ENCODE measurements around the gene ST8SIA2. TPM values are rescaled to one million over a fixed set of nuclear protein-coding genes. Genes with fewer than 3 reads are reported as not detected.
"Not testable (repeated sequence)": the region's sequence is repeated elsewhere in the genome, so short reads cannot be mapped to it uniquely, and the experiment has no call there.

ST8SIA2 gene
- polyA plus RNA-seq, 4 donors = 5.0 to 6.0 (median 5.4) TPM

DNA sequence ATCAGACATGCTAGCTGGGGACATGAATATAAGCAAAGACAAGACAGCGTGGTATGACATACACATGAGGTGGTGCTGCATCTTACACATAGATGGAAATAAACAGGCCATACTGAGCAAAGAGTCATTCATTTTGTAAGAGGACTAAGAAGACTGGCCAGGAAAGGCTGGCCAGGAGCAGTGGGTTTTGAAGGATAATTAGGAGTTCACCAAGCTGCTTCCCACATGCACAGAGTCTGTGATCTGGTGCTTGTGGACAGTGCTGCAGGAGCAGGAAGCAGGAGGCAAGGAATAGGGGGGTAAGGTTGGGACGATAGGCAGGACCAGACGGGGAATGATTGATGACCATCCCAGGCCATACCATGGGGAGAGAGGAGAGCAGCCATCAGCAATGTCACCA, 41.5 kb downstream of the ST8SIA2 start:
- no peak for DNase-seq (ENCODE audit: low read depth in 4 of 4, low spot score in 3 of 4)

DNA sequence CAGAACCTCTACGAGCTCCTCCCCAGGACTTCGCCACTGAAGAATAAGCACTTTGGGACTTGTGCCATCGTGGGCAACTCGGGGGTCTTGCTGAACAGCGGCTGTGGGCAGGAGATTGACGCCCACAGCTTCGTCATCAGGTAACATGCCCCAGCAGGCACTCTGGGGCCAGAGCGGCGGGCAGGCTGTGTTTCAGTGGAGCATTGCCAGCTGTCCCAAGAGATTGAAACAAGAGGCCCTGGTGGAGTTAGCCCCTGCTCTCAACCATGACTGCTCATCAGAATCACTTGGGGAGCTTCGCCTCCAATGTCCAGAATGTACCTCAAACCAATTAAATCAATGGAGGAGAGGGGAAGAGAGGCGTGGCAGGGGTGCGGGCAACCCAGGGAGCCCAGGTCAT, 44.8 kb downstream of the ST8SIA2 start:
- DNase-seq (ENCODE audit: low read depth in 4 of 4, low spot score in 3 of 4) = no peak

DNA sequence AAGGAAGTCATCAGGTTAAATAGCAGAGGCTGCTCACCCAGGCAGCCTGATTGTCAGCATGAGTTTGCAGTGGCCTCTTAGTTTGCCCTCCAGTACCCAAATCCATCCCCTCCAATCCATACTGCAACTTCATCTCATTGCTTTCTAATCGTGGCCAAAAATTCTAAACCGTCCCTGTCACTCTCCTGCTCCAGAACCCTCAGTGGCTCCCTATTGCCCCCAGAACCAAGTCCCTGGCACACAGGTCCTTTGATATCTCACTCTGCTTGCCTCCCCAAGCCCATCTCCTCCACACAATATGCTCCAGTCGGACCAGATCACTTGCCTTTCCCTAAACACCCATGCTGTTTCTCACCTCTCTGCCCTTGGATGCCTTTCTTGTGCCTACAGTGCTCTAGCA, 49.7 kb downstream of the ST8SIA2 start:
- DNase-seq (ENCODE audit: low read depth in 4 of 4, low spot score in 3 of 4) = no peak

DNA sequence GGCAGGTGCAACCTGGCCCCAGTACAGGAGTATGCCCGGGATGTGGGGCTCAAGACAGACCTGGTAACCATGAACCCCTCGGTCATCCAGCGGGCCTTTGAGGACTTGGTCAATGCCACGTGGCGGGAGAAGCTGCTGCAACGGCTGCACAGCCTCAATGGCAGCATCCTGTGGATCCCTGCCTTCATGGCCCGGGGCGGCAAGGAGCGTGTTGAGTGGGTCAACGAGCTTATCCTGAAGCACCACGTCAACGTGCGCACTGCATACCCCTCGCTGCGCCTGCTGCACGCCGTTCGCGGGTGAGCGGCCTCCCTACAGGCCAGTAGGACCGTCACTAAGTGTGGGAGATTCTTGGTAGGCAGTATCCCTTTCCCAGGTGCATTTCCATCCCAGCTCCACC, 51.0 kb downstream of the ST8SIA2 start:
- no peak for DNase-seq (ENCODE audit: low read depth in 4 of 4, low spot score in 3 of 4)

DNA sequence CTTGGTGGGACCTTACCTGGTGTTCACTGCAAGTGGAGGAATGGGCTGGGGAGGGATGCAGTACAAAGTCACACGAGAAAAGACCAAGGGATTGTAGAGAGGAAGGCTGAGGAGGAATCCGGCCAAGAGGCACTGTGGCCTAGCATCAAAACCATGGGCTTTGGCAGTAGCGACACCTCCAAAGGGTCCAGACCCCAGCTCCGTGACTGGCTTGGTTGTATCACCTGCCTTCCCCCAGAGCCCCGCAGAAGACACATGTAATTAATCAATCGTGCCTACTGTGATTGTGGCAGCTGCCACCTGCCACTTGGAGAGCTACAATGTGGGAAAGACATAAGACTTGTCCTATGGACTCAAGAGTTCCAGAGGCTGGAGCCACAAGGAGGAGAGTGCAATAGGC, 54.7 kb downstream of the ST8SIA2 start:
- DNase-seq (ENCODE audit: low read depth in 4 of 4, low spot score in 3 of 4) = no peak

DNA sequence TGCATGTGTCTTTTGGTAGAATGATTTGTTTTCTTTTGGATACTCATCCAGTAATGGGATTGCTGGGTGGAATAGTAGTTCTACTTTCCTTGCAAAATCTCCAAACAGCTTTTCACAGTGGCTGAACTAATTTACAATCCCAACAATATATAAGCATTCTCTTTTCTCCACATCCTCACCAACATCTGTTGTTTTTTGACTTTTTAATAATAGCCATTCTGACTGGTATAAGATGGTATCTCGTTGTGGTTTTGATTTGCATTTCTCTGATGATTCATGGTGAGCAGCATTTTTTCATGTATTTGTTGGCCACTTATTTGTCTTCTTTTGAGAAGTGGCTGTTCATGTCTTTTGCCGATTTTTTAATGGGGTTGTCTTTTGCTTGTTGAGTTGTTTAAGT, 55.8 kb downstream of the ST8SIA2 start:
- DNase-seq (ENCODE audit: low read depth in 4 of 4, low spot score in 3 of 4) = no peak

DNA sequence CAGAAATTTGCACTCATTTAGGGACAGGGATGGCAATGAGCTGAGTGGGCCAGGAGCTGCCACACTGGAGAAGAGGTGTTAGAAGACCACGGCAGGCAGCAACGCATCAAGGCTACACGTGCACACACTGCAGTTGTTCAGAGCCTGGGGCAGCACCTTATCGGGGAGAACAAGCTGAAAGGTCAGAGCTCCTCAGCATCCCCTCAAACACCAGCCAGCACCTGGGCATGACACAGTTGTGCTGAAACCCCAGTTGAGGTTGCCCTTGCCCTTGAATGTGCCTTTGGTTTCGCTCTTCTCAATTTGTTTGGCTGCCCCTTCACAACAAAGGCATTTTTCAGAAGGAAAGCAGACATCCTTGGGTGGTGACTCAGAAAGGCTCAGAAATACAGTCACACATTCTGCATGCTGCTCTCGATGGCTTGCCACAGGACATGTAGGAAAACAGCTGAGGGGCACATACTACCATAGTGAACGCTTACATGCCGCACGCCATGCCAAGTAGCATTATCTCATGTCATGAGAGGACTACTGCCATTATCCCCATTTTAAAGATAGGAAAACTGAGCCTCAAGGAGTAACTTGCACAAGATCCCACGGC, 57.6 kb downstream of the ST8SIA2 start:
- DNase-seq (ENCODE audit: low read depth in 4 of 4, low spot score in 3 of 4) = no peak

DNA sequence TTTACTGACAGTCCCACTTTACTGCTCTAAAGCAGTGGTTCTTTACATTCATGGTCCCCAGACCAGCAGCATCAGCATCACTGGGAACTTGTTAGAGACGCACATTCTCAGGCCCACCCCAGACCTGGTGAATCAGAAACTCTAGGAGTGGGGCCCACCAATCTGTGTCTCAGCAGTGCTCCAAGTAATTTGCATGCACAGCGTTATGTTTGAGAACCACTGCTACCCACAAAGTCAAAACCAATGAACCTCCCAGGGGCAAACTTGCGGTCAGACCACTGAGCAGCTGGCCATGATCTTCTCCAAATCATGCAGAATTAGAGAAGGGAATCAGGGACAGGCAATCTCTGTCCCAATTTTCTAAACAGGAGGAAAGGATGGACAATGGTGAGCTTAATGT, 58.5 kb downstream of the ST8SIA2 start:
- DNase-seq (ENCODE audit: low read depth in 4 of 4, low spot score in 3 of 4) = no peak

DNA sequence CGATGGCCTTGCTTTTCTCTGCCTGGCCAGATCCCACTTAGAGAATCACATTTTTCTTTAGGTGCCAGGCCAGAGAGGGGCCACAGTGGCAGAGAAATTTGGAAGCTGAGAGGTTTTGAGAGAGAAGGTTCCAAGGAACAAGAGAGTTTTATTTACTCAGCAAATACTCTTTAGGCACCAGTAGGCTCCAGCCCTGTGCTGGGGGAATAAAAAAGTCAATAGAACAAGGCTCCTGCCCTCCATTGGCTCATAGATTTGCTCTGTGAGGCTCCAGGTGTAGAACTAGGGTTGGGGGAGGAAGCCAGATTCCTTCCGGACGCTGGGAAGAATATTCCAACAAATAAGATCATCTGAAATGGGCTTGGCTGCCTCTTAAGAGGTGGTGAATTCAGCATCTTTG, 59.9 kb downstream of the ST8SIA2 start:
- no peak for DNase-seq (ENCODE audit: low read depth in 4 of 4, low spot score in 3 of 4)

DNA sequence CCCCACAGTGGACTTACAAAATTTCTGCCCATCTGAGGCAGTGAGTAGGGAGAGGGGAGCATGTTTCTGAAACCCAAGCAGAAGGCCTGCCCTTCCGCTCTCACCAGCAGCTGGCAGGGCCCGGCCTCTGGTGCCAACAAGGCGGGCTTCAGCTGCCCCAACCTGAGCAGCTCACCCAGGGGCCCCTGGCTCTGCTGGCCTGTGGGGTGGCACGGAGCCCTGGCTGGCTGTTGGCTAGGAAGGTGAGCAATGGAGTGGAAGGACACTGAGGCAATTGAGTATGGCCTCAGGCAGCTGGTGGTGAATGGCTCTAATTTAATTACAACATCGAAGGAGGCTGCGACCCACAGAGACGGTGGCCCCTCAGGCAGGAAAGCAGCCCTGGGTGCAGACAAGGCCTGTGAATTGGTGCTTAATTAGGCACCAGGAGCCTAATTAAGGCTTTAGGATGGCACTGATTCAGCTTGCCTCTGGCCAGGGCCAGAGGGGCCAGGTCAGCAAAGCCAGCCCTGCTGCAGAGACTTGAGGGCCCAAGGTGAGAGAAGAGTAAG, 60.9 kb downstream of the ST8SIA2 start:
- no peak for DNase-seq (ENCODE audit: low read depth in 4 of 4, low spot score in 3 of 4)

DNA sequence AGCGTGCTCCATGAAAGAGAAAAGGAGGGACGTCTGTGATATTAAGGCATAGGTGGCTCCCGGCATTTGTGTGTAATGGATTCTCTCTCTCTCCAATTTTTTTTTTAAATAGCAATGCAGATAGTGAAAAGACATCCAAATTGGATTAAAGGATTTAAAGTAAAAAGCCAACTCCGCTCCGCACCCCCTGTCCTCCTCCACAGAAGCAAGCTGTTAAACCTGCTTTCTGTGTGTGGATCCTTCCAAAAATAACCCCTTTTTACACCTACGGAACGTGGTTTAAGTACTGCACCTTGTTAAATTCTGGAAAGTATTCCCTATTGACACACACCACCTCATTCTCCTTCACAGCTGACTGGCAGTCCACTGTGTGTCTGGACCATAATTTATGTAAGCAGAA, 61.6 kb downstream of the ST8SIA2 start:
- DNase-seq (ENCODE audit: low read depth in 4 of 4, low spot score in 3 of 4) = no peak

DNA sequence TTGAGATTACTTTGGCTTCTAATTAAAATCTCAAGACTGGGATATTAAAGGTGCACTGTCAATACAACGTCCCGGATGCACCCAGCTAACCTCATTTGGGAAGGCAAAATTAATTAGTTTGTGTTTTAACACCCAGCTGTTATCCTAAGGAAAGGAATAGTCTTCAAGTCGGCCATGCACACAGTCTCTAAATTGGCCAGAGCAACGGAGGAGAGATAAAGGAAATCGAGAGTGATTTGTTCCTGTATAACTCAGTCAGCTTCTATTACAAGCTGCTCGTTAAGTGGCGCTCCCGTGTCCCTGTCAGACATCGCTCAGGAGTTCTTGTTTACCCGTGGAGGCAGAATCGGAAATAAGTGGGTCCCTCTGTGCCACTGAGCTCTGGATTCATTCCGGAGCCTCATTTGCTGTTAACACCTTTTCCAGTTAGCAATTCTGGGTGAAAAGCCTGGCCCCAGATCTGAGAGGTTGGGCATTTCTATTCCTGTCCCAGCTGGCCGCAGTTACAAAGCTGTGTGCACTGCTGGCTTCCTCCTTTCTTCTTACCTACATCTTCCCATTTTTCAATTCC, 63.9 kb downstream of the ST8SIA2 start:
- DNase-seq (ENCODE audit: low read depth in 4 of 4, low spot score in 3 of 4) = no peak

DNA sequence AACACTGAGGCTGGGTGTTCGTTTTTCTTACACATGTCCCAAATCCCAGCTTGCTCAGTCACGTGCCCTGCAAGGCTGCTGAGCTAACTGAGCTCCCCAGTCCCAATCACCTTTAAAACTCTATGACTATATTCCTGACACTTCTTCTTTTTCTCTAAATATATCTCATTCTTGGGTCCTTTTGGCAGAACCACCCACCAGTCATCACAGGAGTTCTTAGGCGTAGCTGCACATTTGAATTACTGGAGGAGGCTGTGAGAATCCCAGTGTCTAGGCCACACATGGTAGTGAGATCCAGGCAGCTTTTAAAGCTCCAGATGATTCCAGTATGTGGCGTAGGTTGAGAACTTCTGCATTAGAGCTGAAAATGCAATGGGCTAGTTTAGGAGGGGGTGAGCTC, 66.3 kb downstream of the ST8SIA2 start:
- DNase-seq (ENCODE audit: low read depth in 4 of 4, low spot score in 3 of 4) = no peak

DNA sequence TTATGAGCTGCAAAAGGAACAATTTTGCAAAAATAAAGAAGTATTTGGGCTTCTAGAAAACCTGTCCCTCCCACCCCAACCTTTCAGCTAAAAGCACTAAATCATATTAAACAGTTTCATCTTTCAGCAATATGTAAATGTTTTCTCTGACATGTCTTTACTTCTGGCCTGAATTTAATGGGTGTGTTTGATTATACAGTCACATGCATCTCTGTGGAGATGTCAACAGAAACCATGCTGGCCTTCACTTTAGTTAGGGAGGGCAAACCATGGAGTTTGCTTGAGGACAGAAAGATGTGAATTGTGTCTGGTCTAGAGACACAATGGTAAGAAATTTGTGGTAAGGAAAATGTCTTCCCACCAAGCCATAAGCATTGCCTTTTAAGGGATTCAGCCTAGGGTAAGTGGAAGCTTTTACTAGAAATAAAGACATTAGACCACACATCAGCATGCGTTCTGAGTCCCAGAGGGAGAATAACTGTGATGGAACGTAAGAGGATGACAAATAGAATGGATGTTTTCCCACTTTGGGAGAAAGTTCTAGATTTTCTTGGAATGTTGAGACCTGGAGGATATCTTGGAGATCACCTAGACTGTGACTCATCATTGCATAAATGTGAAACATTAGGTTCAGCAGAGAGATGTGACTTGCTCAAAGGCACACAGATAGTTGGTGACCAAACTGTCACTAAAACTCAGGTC, 68.9 kb downstream of the ST8SIA2 start:
- no peak for DNase-seq (ENCODE audit: low read depth in 4 of 4, low spot score in 3 of 4)

DNA sequence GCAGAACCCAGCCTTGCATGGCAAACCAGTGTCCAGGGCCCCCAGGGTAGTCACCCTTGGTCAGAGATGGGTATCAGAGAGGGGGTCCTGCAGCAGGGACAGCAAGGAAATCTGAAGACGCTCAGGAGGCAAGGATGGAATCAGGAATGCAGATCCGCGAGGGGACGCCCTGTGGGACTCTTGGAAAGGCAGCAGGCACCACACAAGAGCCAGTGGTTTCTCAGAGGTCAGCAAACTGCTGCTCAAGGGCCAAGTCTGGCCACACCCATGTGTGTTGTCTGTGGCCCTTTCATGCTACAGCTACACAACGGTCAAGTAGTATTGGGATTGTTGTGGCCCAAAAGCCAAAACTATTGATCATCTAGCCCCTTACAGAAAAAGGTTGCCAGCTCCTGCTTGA, 69.7 kb downstream of the ST8SIA2 start:
- DNase-seq (ENCODE audit: low read depth in 4 of 4, low spot score in 3 of 4) = no peak

DNA sequence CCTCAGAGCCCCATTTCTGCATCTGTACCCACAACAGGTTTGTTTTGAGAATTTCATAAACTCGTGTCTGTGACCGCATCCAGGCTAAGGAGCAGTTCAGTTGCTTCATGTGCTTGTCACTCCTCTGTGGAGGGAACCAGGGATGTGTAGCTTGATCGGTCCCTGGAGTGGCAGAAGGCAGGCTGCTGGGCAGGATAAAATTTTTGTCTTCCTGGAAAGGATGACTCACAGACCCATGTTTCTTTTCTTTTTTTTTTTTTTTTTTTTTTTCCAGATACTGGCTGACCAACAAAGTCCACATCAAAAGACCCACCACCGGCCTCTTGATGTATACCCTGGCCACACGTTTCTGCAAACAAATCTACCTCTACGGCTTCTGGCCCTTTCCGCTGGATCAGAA, 70.1 kb downstream of the ST8SIA2 start:
- no peak for DNase-seq (ENCODE audit: low read depth in 4 of 4, low spot score in 3 of 4)

DNA sequence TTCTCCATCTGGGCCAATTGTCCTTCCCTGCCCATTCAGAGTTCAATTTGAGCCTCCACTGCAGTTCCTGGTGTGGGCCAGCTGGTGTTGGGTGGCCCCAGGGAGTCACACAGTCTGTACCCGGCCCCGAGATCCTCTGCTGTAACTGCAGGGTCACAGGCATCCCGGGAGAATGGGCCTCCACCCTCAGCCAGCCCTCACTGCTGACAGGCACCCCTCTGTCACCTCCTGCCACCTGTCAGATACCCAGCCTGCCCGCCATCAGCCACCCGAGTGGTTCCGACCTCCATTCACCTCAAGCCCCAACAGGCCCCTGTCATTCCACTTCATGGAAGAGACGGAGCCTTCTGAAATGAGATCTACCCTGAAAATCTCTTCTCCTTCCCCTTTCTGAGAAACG, 73.2 kb downstream of the ST8SIA2 start:
- DNase-seq (ENCODE audit: low read depth in 4 of 4, low spot score in 3 of 4) = no peak

DNA sequence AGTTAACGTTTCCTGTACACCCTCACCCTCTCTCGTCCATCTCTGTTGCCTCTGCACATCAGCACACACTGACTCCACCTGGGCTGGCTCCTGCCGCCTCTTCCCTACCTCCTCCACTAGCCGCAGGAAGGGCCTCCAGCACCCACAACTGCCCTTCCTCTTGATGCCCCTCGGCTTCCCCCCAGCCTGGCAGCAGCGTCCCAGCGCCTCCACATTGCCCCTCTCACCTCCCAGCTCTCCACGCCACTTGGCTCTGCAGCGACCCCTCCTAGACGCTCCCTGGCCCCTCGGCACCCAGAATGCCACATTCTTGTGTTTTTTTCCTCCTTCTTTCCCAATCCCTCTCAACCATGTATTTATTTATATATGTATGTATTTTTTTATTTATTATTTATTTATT, 73.6 kb downstream of the ST8SIA2 start:
- no peak for DNase-seq (ENCODE audit: low read depth in 4 of 4, low spot score in 3 of 4)

DNA sequence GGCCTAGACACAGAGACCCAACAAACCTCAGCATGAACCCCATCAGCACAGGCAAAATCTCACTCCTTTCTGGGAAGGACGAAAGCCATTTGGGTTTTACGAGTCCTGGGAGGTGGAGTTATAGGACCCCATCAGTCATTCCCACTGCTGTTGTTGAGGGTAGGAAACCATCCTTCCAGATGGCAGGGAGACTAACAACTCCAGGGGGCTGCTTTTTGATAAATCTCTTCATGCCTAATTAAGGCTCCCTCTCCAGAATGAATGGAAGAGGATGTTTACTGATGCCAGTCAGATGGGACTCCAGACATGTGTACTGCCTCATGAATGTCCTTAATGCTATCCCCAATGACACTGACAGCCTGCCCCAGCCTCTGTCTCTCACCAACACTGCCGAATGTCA, 75.3 kb downstream of the ST8SIA2 start:
- DNase-seq (ENCODE audit: low read depth in 4 of 4, low spot score in 3 of 4) = no peak

DNA sequence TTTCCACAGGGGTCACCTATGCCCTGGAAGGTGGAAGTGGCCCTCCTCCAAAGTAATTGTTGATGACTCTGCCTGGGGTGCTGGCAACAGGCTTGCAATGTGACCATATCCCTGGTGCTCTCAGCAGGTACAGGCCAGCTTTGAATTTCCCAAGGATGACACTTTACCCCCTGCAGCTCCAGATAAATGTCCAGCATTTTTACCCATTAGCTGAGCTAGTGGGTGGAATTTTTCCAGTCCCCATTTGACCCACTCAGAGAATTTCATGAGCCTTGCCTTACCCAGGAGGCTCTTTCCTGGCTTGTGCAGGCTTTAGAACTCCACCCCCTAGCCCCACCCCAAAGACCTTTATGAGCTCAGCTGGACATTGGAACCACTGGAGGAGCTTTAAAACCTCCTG, 77.6 kb downstream of the ST8SIA2 start:
- DNase-seq (ENCODE audit: low read depth in 4 of 4, low spot score in 3 of 4) = no peak

DNA sequence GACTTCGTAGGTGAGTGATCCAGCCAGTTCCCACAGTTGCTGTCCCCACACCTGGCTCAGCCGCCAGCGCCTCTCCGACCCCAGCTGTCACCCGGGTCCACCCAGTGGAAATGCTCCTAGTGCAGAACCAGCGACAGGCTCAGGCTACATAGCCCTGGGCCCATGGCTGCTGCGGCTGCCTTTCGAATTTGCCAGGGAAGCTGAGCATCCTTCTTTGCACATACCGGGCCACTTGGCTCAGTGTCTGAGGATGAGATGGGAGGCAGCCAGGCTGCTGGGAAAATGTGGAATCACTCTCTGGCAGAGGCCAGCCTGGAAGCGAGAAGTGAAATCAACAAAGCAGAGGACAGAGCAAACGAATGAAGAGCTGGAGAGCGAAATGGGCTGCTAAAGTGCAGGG, 80.1 kb downstream of the ST8SIA2 start:
- no peak for DNase-seq (ENCODE audit: low read depth in 4 of 4, low spot score in 3 of 4)

DNA sequence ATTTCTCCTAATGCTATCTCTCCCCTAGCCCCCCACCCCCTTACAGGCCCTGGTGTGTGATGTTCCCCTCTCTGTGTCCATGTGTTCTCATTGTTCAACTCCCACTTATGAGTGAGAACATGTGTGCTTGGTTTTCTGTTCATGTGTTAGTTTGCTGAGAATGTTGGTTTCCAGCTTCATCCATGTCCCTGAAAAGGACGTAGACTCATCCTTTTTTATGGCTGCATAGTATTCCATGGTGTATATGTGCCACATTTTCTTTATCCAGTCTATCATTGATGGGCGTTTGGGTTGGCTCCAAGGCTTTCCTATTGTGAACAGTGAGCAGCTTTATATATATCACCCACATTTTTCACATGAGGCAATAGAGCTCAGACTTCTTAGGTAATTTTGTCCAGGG, 86.0 kb downstream of the ST8SIA2 start:
- DNase-seq (ENCODE audit: low read depth in 4 of 4, low spot score in 3 of 4) = not testable (repeated sequence)
